Measurements from ENCODE around the gene INMT.

The INMT gene

DNA sequence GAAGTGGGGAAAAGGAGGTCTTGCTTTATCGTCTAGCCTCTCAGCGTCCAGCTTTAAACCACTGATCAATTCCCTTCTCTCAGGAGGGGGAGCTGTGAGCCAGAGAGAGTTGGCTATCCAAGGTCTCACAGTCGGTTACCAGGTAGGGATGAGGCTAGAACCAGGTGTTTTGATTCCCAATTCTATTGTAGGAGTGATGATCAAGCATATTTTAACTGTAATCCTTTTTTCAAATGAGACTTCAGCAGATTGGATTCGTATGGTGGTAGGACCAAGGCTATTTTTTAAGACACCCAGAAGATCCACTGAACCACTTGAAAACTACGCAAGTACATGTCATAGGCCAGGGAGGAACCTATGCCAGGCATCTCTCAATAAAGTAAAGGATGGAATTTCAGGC is 27.6 kb downstream of the INMT start:
- in situ Hi-C loops (cut with HindIII; ENCODE audit: low sequenced_read_pairs), result loop anchor here (25.0 kb wide), 1 partner anchor 333 kb away; no protein-coding TSS in a partner anchor

- in situ Hi-C loops (cut with HindIII; ENCODE audit: low sequenced_read_pairs), result loop anchor here (25.0 kb wide), 1 partner anchor 331 kb away; no protein-coding TSS in a partner anchor
Measured at GRCh38 chr7:30780941-30781340, 29.0 kb downstream of the INMT start.

DNA sequence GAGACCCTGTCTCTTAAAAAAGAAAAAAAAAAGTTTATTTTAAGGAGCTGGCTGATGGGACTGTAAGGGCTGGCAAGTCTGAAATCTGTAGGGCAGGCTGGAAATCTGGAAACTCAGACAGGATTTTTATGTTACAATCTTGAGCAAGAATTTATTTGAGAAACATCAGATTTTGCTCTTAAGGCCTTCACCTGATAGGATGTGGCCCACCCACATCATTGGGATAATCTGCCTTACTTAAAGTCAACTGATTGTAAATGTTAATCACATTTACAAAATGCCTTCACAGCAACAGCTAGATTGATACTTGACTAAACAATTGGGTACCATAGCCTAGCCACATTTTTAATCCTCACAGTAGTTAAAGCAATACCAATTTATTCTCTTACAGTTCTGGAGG is 30.8 kb downstream of the INMT start:
- in situ Hi-C loops (cut with HindIII; ENCODE audit: low sequenced_read_pairs), result loop anchor here (25.0 kb wide), 1 partner anchor 330 kb away; no protein-coding TSS in a partner anchor

DNA sequence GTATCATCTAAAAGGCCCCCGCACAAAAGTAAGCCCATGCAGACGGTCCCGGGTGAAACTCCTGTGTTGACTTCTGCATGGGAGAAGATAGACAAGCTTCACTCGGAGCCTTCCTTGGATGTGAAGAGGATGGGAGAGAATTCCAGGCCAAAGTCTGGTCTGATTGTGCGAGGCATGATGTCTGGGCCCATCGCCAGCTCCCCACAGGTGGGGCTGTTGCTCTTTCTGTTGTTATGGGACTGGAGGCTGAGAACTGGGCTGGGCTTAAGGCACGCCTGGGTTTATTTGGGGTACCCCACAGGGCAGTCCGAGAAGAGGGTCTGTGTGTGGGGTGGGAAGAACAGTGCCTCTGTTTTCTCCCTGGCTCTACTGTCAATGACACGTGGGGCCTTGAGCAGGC is 33.9 kb downstream of the INMT start:
- in situ Hi-C loops (cut with HindIII; ENCODE audit: low sequenced_read_pairs), result loop anchor here (25.0 kb wide), 1 partner anchor 327 kb away; no protein-coding TSS in a partner anchor

DNA sequence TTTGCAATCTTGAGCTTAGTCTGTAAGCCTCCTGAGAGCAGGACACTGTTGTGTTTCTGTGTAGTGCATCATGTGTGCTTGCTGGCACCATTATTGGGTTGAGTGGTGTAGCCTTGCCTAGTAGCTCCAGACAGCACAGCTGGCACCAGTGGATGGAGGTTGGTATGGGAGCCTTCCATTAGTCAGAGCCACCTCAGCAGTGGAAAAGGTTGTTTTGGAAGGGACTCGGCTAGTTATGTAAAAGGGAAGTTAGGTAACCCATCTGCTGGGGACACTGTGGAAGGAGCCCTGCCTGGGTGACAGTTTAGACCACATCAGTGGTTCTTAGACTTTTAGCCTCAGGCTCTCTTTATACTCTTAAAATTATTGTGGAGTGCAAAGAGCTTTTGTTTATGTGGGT is 35.6 kb downstream of the INMT start:
- in situ Hi-C loops (cut with HindIII; ENCODE audit: low sequenced_read_pairs), result loop anchor here (25.0 kb wide), 1 partner anchor 325 kb away; no protein-coding TSS in a partner anchor

- in situ Hi-C loops (cut with HindIII; ENCODE audit: low sequenced_read_pairs), result loop anchor here (25.0 kb wide), 1 partner anchor 324 kb away; no protein-coding TSS in a partner anchor
Measured at GRCh38 chr7:30788640-30789333, 36.9 kb downstream of the INMT start.

GRCh38 chr7:30789334-30789711 is 37.4 kb downstream of the INMT start:
- in situ Hi-C loops (cut with HindIII; ENCODE audit: low sequenced_read_pairs), result loop anchor here (25.0 kb wide), 1 partner anchor 323 kb away; no protein-coding TSS in a partner anchor

DNA sequence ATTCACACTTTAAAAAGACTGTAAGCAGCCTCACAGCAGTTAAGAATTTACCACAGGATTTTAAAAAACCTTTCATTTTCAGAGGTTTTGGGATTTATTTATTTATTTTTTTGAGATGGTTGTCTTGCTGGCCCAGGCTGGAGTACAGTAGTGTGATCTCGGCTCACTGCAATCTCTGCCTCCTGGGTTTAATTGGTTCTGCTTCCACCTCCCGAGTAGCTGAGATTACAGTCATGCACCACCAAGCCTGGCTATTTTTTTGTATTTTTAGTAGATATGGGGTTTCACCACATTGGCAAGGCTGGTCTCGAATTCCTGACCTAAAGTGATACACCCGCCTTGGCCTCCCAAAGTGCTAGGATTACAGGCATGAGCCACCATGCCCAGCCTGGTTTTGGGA is 38.4 kb downstream of the INMT start:
- in situ Hi-C loops (cut with HindIII; ENCODE audit: low sequenced_read_pairs), result loop anchor here (25.0 kb wide), 1 partner anchor 322 kb away; no protein-coding TSS in a partner anchor

DNA sequence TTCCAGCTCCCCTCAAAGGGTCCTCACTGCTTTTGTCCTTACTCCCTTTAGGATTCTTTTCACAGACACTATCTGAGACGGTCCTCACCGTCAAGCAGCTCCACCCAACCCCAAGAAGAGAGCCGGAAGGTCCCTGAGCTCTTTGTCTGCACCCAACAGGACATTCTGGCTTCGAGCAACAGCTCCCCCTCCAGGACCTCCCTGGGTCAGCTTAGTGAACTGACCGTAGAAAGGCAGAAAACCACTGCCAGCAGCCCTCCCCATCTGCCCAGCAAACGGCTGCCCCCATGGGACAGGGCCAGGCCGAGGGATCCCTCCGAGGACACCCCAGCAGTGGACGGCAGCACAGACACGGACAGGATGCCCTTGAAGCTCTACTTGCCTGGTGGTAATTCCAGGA is 39.2 kb downstream of the INMT start:
- in situ Hi-C loops (cut with HindIII; ENCODE audit: low sequenced_read_pairs), result loop anchor here (25.0 kb wide), 1 partner anchor 321 kb away; no protein-coding TSS in a partner anchor

DNA sequence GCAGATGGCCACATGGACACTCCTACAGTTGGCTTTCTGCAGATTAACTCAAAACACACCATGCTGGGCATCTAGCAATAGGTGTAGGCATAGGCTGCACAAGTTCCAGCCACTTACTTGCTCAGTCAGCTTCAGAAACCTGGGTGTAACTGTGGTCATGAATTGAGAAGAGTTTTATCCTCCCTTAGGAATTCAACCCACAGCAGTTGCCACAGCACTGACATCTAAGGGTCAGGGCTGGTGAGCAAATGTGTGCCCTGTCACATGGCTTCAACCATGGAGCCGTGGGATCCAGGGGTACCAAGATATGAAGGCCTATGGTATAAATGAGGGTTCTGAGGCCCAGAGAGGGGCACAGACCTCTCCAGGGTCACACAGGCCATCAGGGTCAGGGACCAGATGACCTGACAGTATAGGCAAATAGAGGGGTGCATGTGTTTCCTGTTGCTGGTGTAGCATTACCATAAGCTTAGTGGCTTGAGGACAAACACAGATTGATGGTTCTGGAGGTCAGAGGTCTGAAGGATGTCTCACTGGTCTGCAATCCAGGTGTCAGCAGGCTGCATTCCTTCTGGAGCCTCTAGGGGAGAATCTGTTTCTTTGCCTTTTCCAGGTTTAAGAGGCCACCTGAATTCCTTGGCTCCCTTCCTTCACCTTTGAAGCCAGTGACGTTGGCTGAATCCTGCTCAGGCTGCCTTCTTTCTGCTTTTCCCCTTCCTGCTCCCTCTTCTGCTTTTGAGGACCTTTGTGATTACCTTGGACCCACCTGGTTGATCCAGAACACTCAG is 43.4 kb downstream of the INMT start:
- in situ Hi-C loops (cut with HindIII; ENCODE audit: low sequenced_read_pairs), result loop anchor here (25.0 kb wide), 1 partner anchor 317 kb away; no protein-coding TSS in a partner anchor

- in situ Hi-C loops (cut with HindIII; ENCODE audit: low sequenced_read_pairs), result loop anchor here (25.0 kb wide), 1 partner anchor 316 kb away; no protein-coding TSS in a partner anchor
Measured at GRCh38 chr7:30796105-30796869, 44.4 kb downstream of the INMT start.

- in situ Hi-C loops (cut with HindIII; ENCODE audit: low sequenced_read_pairs), result loop anchor here (25.0 kb wide), 1 partner anchor 315 kb away; no protein-coding TSS in a partner anchor
Measured at GRCh38 chr7:30797176-30798040, 45.5 kb downstream of the INMT start.

DNA sequence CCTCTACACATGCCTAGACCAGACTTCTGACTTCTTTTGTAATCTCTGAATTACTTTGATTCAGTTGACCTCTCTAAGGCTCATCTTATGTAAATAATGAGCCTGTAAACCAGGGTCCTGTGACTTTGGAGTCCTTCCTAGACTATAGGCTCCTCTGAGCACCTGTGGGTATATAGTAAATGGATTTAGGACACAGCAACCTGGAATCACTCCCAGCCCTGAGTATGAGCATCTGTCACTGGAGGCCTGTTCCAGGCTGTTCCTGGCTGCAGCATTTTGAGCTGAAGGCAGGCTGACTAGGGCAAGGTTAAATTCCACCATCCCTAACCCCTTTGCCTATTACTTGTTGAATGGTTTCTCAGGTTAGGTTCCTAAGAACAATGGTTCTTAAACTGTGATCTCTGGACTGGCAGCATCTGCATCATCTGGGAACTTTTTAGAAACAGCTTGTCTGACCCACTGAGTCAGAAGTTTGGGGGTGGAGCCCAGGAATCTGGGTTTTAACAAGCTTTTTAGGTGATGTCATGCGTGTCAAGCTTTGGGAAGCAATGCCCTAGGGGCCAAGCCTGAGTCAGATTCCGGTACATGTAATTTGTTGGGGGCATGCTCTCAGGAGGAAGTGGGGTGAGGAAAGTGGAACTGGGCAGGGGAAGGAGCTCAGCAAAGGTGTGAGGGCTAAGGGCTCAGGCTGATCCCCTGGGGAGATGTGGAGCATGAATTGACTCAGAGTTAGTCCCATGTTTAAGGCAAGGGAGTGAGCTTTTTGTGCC is 47.5 kb downstream of the INMT start:
- in situ Hi-C loops (cut with HindIII; ENCODE audit: low sequenced_read_pairs), result loop anchor here (25.0 kb wide), 1 partner anchor 313 kb away; no protein-coding TSS in a partner anchor

- in situ Hi-C loops (cut with HindIII; ENCODE audit: low sequenced_read_pairs), result loop anchor here (25.0 kb wide), 1 partner anchor 312 kb away; no protein-coding TSS in a partner anchor
Measured at GRCh38 chr7:30799976-30800661, 48.2 kb downstream of the INMT start.

GRCh38 chr7:30800785-30801252 is 48.9 kb downstream of the INMT start:
- in situ Hi-C loops (cut with HindIII; ENCODE audit: low sequenced_read_pairs), result no loop called here

DNA sequence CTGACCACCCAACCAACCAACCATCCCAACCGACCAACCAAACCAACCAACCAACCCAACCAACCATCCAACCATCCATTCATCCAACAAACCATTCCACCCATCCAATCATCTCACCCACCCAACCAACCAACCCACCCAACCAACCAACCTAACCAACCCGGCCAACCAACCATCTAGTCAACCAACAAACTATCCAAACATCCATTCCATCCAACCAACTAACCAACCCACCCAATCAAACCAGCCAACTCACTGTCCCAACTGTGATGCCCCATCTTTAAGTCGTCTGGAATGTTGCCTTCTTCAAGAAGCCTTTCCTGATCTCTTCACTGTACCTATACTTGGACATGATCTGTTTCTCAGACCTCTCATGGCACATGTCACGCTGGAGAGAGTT is 50.9 kb downstream of the INMT start:
- in situ Hi-C loops (cut with HindIII; ENCODE audit: low sequenced_read_pairs), result no loop called here

- in situ Hi-C loops (cut with HindIII; ENCODE audit: low sequenced_read_pairs), result no loop called here
Measured at GRCh38 chr7:30804078-30804661, 52.2 kb downstream of the INMT start.

Data from DLD1 (cell line).